WI38 (cell line): ENCODE data around the gene ACER2.
"Not testable (repeated sequence)": the region's sequence is repeated elsewhere in the genome, so short reads cannot be mapped to it uniquely, and the experiment has no call there.

Experiments used
- H3K4me3 ChIP-seq: 2 replicates; pipeline ENCODE4 v1.5.1; 2011; ENCODE audit warnings: low read depth, mild to moderate bottlenecking, control low read depth, low read length
- TF ChIP-seq, protein P1 (sequence below): IDR thresholded peaks from 2 replicates; pipeline ENCODE4 v1.5.1; 2012; ENCODE audit warnings: low read depth, mild to moderate bottlenecking, control low read depth, low read length

The ACER2 gene

DNA sequence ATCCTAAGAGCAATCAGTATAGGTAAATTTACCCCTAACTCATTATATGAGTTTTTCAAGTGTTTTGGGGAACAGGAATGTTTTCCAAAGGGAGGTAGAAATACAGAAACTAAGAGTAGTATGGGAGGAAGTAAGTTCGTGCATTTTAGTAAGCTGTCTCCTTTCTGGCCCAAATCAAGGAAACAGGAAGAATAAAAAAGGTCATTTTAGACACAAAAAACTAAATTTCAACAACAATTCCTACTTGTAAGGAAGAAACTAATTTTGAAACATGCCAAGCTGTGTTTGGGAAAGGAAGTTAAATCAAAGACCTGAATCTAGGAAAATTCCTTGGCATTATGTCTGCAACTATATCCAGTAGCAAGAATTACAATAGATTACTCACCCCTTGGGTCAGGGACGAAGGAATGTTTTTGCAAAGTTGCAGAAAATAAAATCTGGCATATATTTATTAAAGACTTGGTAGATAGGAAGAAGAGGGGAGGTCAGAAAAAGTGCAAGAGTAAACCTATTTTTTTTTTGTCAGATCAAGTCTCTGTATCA lies 22.2 kb upstream of the ACER2 start:
- H3K4me3 ChIP-seq, result no peak overlapping the region
- TF ChIP-seq, protein P1, sequence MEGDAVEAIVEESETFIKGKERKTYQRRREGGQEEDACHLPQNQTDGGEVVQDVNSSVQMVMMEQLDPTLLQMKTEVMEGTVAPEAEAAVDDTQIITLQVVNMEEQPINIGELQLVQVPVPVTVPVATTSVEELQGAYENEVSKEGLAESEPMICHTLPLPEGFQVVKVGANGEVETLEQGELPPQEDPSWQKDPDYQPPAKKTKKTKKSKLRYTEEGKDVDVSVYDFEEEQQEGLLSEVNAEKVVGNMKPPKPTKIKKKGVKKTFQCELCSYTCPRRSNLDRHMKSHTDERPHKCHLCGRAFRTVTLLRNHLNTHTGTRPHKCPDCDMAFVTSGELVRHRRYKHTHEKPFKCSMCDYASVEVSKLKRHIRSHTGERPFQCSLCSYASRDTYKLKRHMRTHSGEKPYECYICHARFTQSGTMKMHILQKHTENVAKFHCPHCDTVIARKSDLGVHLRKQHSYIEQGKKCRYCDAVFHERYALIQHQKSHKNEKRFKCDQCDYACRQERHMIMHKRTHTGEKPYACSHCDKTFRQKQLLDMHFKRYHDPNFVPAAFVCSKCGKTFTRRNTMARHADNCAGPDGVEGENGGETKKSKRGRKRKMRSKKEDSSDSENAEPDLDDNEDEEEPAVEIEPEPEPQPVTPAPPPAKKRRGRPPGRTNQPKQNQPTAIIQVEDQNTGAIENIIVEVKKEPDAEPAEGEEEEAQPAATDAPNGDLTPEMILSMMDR, result no peak

DNA sequence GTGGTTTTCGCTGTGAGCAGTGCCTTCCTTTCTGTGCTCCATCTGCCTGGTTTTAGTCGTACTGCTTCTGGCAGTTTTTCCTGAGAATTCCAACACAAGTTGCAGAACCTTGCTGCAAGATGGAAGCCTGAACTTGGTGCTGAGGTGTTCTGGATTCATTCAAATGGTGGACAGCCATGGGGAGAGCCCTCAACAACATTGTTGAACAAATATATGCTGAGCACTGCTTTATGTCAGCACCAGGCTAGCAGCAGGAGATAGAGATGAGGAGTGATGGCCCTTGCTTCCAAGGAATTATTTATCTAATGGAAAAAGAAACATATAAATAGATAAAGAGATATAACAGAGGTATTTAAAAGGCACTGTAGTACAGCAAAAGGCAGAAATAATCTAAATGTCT lies 21.5 kb upstream of the ACER2 start:
- TF ChIP-seq, protein P1, result no peak
- H3K4me3 ChIP-seq, result no peak overlapping the region

DNA sequence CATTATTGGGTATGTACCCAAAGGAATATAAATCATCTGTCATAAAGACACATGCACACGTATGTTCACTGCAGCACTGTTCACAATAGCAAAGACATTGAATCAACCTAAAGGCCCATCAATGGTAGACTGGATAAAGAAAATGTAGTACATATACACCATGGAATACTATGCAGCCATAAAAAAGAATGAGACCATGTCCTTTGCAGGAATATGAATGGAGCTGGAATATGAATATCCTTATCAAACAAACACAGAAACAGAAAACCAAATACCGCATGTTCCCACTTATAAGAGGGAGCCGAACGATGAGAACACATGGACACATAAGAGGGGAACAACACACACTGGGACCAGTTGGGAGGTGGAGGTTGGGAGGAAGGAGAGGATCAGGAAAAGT lies 19.3 kb upstream of the ACER2 start:
- H3K4me3 ChIP-seq, result not testable (repeated sequence)

DNA sequence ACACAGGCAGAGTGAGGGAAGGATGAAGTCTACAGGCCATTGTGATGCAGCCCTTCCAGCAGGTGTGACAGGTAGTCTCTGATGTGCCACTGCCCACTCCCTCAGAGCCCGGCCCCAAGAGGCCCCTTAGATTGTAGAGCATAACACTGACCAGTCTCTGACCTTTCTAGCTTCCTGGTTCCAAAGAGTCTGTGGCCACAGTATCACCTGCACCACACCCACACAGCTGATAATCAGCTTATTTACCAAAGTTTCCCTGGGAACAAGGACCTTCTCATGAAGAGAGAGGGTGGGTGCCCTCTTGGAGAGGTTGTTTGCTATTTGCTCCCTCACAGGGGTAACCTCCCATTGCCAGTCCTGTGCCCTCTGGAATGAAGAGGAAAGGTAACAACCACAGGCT lies 11.0 kb upstream of the ACER2 start:
- H3K4me3 ChIP-seq, result no peak overlapping the region
- TF ChIP-seq, protein P1, result no peak

DNA sequence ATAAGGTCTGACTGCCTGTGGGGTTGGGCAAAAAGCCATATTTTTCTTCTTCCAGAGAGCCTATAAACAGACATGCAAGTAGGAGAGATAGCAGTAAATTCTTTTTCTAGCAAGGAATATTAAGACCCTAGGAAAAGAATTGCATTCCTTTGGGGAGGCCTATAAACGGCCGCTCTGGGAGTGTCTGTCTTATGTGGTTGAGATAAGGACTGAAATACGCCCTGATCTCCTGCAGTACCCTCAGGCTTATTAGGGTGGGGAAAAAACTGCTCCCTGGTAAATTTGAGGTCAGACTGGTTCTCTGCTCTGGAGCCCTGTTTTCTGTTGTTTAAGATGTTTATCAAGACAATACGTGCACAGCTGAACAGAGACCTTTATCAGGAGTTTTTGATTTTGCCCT lies 5.6 kb upstream of the ACER2 start:
- not testable (repeated sequence) for H3K4me3 ChIP-seq

DNA sequence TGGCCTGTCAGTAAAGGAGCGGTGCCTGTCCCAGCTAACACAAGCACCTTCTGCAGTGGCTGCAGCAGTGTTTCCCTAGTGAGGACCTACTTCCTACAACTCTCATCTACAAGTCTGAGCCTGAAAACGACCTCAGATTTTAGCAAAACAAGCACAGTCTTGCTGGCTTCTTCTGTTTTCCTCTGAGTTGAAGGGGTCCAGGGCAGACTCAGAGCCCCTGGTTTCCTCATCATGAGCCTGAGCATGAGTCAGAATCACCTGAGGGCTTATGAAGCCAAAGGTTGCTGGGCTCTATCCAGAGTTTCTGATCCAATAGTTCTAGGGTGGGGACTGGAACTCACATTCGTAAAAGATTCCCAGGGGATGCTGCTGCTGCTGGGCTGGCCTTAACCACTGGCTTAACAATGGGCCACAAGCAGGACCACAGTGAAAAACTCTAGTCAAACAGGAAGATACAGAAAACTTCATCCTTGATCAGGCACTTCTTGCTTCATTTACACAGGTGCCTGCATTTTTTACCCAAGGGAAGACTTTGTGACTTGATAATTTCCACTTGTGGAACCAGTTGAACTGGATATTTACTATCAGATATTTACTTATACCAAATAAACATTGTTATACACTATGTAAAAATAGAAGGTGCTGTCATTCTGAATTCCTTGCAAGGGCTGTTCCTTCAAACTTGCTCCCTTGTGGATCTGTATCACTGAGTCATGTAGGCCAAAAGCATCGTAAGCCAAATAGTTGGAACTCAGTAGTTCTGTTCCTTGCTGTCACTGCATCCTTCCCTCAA lies 4.3 kb upstream of the ACER2 start:
- TF ChIP-seq, protein P1, result no peak

DNA sequence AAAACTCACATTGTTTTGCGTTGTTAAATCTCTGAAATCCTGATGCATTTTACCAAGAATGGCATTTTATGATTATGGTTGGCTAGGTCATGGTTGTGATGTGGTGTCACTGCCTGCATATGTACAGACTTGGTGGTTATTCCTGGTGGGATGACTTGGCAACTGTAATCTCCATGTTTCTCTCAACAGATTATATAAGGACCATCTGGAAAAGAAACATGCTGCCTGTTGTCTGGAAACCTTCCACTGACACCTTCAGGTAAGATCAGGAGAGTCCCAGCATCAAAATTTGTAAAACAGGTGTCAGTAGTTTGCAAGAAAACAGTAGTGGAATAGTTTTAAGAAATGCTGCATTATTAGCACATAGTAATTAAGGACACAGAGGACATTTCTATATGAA lies 3.0 kb upstream of the ACER2 start:
- no peak overlapping the region for H3K4me3 ChIP-seq
- TF ChIP-seq, protein P1, result no peak

More for the DNA sequence above, 4.3 kb upstream of the ACER2 start:
- no peak overlapping the region for H3K4me3 ChIP-seq

DNA sequence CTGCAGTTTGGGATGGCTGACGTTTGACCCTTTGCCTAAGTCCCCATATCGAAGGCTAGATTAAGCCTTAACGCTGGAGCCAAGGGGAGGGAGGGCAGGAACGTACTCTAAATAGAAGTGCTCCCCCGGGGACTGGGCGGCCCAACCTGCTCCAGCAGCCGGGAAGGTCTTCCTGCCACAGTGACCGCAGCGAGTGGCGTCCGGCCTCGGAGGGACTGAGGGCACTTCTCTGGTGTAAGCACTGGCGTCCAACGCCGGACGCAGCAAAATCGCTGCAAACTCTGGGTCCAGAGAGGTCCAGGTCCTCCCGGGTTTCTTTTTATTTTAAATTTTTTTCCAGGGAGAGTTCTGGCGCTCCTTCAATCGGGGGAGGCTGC lies 505 bp upstream of the ACER2 start:
- H3K4me3 ChIP-seq, result peak overlapping the region; percentile 90
- TF ChIP-seq, protein P1, result no peak
